ENCODE measurements around the gene MMP8.

- TF ChIP-seq TEAD4 (IDR thresholded peaks at IDR 0.05; ENCODE audit: low read length) (no peak), TEAD4 (CRISPR knock-in tag; IDR thresholded peaks at IDR 0.05; ENCODE audit: borderline replicate concordance) (no peak), POLR2AphosphoS5 (IDR thresholded peaks at IDR 0.05; ENCODE audit: control insufficient read depth, insufficient read depth, low read depth, low read length) (no peak), ZNF282 (CRISPR knock-in tag; IDR thresholded peaks at IDR 0.05) (no peak), ZNF707 (CRISPR knock-in tag; conservative IDR thresholded peaks at IDR 0.05) (no peak), ESRRA (IDR thresholded peaks at IDR 0.05; ENCODE audit: borderline replicate concordance, low read depth) (no peak), MAX (CRISPR knock-in tag; IDR thresholded peaks at IDR 0.05) (no peak), TAF1 (IDR thresholded peaks at IDR 0.05; ENCODE audit: control insufficient read depth, extremely low read depth, insufficient read depth, low read length, severe bottlenecking) (no peak)
- TF ChIP-seq, protein P1, sequence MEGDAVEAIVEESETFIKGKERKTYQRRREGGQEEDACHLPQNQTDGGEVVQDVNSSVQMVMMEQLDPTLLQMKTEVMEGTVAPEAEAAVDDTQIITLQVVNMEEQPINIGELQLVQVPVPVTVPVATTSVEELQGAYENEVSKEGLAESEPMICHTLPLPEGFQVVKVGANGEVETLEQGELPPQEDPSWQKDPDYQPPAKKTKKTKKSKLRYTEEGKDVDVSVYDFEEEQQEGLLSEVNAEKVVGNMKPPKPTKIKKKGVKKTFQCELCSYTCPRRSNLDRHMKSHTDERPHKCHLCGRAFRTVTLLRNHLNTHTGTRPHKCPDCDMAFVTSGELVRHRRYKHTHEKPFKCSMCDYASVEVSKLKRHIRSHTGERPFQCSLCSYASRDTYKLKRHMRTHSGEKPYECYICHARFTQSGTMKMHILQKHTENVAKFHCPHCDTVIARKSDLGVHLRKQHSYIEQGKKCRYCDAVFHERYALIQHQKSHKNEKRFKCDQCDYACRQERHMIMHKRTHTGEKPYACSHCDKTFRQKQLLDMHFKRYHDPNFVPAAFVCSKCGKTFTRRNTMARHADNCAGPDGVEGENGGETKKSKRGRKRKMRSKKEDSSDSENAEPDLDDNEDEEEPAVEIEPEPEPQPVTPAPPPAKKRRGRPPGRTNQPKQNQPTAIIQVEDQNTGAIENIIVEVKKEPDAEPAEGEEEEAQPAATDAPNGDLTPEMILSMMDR (IDR thresholded peaks at IDR 0.05 in 2 of 3, conservative IDR thresholded peaks at IDR 0.05 in 1 of 3; ENCODE audit: insufficient read depth in 2 of 3, low read depth in 1 of 3, low read length in 3 of 3), result no peak
- TF ChIP-seq, protein P2, sequence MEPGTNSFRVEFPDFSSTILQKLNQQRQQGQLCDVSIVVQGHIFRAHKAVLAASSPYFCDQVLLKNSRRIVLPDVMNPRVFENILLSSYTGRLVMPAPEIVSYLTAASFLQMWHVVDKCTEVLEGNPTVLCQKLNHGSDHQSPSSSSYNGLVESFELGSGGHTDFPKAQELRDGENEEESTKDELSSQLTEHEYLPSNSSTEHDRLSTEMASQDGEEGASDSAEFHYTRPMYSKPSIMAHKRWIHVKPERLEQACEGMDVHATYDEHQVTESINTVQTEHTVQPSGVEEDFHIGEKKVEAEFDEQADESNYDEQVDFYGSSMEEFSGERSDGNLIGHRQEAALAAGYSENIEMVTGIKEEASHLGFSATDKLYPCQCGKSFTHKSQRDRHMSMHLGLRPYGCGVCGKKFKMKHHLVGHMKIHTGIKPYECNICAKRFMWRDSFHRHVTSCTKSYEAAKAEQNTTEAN (CRISPR knock-in tag; IDR thresholded peaks at IDR 0.05), result no peak
- TF ChIP-seq, protein P3, sequence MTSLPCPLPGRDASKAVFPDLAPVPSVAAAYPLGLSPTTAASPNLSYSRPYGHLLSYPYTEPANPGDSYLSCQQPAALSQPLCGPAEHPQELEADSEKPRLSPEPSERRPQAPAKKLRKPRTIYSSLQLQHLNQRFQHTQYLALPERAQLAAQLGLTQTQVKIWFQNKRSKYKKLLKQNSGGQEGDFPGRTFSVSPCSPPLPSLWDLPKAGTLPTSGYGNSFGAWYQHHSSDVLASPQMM (CRISPR knock-in tag; IDR thresholded peaks at IDR 0.05), result no peak
Measured at GRCh38 chr11:102773386-102773785, 48.6 kb upstream of the MMP8 start.

Data from K562 (cell line).